ENCODE data around the gene NAA25.

NAA25 gene

DNA sequence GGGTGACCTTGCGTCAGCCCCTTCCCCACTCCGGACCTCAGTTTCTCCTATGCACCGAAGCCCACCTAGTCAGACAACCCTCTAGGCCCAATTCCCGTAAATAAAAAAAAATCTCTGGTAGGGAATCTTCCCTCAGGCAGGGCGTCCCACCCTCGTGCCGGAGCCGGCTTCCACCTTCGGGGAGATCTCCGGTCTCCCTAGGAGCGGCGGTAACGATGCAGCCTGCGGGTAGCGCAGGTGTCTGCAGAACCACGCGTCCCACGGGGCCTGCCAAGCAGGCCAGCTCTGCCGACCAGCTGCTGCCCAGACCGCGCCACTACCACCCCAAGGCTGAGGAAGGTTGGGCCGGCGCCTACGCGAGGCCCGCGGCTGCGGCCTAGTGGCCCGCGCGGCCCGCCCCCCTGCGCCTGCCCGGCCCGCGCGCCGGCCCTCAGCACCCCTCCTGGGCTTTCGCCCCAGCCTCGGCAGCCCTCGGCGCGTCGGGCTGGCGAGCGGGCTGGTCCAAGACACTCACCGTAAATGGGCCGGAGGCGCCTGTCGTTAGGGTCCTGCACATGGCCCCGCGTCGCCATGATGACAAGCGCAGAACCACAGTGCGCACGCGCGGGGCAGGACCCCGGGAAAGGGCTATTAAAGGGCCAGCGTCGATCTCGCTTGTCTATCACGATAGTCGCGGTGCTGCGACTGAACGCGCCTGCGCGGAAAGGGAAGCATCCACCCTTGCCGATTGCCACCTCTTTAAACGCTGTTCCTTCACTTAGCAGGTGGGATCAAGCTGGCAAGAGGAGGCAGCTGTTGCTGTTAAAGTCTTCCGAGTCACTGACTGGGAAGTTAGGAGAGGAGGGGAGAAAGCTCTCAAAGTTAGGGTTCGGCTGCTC is at the start of gene NAA25:
Gene NAA25 (minus strand): TSS at position 582 of the 878 bp plus-strand sequence. CDS start 10 bp downstream, at position 572.
- DNase-seq, result peak; percentile 91

DNA sequence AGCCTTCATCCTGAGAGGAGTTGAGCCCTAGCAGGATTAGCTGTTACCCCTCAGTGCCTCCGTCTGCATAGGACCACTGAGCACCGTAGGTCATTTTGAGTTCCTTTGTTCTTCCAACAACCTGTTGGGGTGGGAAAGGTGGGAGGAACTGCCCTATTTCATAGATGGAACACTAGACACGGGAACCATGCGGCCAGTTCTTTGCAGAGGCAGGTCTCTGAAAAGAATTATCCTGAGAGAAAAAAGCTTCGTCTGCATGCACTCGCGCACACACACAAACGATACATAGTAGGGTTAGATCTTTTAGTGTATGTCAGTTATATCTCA is 45.3 kb upstream of the NAA25 start:
- DNase-seq, result no peak

DNA sequence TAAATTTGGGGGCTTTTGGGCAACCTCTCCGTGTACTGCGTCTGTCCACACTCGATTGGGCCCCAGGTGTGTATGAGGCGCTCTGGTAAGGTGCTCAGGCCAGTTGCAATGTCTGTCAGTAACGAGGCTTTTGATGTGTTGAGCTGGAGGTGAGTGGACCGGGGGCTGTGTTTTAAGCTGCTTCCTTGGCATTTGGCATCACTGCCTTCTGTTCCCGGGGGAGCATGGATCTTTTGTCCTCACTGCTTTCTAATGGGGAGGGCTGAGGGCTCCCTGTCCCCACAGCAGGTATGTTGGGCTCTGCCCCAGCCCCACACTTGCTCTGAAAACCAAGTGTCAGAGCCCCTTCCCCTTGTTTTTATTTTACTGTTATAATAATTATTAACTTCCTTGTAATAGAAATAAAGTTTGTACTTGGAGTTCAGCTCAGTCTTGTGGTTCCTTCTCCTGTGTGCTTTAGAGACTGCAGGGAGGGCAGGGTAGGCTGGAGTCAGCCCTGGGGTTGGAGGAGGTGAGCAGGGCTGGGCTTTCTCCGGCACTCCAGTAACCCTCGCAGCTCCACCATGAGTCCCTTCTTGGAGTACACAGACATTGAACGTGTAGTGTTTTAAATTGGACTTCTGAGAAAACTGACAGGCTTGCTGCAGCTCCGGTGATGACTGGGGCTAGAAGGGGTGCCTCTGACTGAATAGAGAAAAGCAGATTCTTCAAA is 44.8 kb upstream of the NAA25 start:
- DNase-seq, result no peak

DNA sequence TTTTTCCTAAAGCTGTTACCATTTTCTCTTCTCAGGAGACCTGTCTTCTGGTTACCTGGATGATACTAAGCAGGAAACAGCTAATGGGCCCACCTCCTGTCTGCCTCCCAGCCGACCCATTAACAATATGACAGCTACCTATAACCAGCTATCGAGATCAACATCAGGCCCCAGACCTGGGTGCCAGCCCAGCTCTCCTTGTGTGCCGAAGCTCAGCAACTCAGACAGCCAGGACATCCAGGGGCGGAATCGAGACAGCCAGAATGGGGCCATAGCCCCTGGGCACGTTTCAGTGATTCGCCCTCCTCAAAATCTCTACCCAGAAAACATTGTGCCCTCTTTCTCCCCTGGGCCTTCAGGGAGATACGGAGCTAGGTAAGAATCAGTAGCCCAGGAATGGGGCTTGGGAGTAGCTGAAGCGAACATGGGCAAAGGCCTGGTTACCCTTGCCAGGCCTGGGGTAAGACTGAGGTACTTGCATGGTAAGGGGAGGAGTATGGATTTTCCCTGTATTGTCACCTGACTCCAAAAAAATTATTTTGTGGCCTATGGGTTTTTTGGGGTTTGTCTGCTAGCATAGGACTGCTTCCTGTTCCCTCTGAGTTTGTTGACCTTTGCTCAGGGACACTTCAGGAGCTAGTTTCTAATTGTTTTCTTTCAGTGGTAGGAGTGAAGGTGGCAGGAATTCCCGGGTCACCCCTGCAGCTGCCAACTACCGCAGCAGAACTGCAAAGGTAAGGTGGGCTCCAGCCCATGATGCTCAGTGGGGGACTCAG is 43.4 kb upstream of the NAA25 start:
- DNase-seq, result no peak

DNA sequence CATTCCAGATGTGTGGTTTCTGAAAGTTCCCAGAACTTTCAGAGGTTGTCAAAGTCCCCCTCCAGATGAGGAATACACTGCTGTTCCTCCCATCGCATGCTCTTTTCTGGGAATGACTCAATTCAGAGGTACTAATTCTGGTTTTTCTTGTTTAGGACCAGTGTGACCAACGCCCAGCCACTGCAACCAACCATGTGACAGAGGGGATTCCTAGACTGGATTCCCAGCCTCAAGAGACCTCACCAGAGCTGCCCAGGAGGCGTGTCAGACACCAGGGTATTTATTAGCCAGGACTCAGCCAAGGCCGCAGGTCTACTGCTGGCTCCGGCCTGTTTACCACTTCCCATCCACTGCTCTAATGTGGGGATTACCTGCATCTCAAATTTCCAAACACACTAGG is 41.0 kb upstream of the NAA25 start:
- DNase-seq, result no peak

DNA sequence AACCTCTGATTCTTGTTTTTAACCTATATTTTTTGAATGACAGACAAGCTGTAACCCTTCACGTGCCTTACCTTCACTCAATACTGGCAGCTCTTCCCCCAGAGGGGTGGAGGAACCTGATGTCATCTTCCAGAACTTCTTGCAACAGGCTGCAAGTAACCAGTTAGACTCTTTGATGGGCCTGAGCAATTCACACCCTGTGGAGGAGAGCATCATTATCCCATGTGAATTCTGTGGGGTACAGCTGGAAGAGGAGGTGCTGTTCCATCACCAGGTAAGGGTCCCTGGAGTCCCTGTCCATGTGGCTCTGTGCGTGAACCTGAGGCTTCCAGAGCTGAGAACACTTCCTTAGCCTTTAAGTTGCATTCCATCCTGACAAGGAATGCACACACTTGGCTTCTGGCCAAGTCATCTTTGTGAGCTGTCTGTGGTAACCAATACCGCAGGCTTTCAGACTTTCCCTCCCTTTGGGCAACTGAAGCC is 39.5 kb upstream of the NAA25 start:
- no peak for DNase-seq

DNA sequence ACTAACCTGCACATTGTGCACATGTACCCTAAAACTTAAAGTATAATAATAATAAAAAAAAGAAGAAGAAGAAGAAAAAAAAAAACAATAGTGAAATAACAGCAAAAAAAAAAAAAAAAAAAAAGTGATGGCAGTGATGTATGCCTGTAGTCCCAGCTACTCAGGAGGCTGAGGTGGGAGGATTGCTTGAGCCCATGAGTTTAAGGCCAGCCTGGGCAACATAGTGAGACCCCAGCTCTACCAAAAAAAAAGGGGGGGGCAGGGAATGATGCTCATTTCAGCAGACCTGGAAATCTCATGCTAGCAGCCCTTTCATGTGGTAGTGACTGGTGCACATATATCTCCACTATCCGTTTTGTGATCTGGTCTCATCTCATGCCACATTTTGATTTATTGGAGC is 37.5 kb upstream of the NAA25 start:
- DNase-seq, result no peak

DNA sequence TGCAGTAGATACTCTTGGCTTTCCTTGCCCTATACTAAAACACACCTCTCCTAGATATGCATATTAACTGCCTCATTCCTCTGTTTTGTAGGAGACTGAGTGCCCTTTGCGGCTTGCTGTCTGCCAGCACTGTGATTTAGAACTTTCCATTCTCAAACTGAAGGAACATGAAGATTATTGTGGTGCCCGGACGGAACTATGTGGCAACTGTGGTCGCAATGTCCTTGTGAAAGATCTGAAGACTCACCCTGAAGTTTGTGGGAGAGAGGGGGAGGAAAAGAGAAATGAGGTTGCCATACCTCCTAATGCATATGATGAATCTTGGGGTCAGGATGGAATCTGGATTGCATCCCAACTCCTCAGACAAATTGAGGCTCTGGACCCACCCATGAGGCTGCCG is 32.1 kb upstream of the NAA25 start:
- no peak for DNase-seq

DNA sequence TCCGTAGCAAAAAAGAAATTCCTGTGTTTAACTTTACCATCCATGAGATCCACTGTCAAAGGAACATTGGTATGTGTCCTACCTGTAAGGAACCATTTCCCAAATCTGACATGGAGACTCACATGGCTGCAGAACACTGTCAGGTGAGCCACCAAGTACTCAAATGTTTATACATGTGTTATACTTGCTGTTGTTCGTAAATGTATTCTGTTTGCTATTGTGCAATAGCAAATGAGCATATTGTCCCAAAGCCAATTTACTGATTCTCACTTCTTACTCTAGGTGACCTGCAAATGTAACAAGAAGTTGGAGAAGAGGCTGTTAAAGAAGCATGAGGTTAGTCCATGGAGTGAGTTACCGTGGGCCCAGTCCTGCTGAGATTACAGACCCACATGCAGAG is 26.1 kb upstream of the NAA25 start:
- no peak for DNase-seq

DNA sequence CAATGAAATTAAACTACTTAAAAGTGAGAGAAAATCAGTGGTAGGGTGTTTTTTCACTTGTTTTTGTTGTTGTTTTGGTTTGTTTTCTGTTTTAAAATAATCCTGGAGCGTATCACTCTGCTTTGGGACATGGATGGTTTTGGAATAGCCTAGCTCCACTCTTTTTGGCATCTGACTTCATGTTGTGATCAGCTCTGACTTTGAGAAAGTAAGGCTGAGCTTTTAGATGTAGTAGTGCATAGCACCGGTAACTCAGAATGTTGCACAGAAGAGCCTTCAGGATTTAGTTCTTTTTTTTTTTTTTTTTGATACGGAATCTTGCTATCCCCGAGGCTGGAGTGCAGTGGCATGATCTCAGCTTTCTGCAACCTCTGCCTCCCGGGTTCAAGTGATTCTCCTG is 24.8 kb upstream of the NAA25 start:
- no peak for DNase-seq

DNA sequence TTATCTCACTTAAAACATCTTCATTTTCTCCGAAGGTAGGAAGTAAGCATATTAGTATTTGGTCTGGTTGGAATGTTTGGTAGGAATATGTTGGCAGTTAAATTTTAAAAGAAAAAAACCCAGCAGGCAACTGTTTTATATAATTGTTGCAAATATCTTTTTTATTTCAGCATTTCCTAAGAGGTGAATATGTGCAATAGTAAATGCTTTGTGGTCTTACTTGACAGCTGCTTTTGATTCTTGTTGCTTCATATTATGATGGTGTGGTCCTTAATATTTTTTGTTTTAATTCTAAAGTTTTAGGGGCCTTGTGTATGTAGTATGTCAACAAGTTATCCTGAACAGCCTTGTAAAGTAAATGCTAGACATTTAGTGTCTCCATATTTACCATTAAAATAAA is 23.1 kb upstream of the NAA25 start:
- DNase-seq, result no peak

DNA sequence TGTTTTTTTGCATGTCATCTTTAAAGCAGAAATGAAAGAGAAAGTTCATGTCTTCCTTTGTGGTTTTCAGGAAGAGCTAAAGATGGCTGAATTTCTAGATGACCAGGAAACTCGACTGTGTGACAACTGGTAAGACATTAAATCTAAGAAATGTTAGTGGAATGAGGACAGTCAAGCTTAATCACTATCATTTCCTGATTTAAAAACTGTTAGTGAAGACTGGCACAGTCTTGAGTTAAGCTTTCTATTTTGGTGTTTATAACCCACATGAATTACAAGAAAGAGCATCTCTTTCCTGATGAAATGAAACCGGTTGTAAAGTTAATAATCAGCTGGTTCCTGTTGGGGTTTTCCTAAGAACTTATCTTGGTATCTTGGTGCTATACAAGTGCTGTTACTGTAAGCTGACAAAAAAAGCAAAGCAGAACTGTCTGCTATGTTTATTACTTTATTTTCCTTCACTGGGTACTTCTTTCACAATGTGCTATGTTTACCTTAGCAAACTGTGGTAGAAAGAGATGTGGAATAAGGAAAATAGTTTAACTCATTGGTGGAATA is 21.9 kb upstream of the NAA25 start:
- no peak for DNase-seq

DNA sequence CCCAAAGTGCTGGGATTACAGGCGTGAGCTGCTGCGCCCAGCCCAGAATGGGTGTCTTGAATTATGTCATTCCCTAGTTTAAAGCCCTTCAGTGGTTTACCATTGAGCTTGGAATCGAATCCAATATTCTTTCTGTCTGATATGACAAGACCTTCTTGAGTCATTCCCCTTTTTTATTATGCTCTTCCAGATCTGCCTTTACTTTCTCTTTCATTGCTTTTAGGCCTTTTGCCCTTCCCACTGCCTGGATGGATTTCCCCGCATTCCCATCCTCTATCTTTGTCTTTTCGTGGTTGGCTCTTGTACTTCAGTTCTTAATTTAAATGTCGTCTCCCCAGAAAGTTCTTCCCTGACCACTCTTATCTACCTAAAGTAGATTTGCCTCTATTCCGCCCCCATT is 18.3 kb upstream of the NAA25 start:
- DNase-seq, result no peak

DNA sequence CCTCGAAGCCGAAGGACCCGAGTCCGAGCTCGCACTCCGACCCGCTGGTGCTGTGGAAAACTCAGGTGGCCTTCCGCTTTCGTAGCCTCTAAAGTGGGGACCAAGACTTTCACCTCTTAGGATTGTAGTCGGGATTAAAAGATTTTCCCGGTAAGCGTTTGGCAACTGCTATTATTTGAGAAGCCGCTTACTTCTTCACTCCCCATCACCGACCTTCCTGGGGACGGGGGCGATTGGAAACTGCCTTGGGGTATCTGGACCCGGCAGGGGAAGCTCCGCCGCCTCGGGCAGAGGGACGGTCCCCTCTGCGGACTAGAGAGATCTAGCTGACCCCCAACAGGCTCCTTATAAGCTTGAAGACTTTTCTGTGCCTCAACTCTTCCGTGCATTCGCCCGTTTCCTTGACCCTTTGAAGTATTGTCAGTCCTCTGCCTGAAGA is 17.4 kb upstream of the NAA25 start:
- no peak for DNase-seq

DNA sequence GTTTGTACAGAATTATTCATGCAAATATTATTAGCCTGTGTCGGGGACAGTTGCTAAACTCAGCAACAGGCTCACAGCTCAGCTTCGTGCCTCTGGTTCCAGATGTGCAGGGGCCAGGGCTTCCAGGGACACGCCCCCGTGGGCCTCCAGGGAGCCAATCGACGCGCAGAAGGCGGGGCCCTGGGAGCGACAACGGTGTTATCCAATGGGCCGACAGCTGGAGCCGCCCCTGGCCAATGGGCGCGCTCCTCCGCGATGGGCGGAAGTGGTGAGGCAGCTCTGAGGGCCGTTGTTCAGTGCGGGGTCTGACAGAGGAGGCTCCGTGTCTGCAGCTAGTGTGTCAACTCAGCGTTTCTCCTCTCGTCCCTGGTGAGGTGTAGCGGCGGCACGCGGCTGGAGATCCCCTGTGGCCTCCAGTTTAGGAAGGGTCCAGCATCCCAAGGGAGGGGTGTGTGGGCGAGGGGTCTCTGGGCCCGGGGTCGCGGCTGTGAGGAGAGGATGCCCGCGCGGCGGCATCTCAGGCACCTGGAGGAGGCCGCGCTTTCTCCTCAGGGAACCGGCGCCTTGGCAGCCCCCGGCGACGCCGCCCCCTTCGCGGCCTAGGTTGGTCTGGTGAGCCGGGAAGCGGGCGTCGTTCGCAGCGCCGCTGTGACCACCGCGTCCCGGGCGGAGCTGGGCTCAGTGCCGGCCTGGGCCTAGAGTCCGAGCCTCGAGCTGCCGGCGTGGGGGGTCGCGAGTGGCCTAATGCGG is 16.8 kb upstream of the NAA25 start, which contains the start of gene TRAFD1:
Gene TRAFD1 (plus strand): TSS at position 311 of the 750 bp plus-strand sequence. CDS start 4,963 bp downstream, outside the sequence.
- peak; percentile 98 for DNase-seq

DNA sequence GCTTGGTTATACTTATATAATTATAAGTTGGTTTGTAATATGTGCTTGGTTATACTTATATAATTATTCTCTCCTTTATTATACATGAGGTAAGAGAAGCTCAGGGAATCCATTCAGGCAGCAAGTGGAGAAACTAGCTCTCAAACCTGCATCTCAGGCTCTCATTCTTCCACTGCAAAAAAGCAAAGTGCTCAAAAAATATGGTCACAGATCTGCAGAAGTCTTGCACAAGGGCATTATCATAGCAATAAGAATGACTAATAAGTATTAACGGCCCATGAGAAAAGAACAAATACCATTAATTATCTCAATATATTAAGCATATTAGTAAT is 16.3 kb upstream of the NAA25 start:
- DNase-seq, result no peak

DNA sequence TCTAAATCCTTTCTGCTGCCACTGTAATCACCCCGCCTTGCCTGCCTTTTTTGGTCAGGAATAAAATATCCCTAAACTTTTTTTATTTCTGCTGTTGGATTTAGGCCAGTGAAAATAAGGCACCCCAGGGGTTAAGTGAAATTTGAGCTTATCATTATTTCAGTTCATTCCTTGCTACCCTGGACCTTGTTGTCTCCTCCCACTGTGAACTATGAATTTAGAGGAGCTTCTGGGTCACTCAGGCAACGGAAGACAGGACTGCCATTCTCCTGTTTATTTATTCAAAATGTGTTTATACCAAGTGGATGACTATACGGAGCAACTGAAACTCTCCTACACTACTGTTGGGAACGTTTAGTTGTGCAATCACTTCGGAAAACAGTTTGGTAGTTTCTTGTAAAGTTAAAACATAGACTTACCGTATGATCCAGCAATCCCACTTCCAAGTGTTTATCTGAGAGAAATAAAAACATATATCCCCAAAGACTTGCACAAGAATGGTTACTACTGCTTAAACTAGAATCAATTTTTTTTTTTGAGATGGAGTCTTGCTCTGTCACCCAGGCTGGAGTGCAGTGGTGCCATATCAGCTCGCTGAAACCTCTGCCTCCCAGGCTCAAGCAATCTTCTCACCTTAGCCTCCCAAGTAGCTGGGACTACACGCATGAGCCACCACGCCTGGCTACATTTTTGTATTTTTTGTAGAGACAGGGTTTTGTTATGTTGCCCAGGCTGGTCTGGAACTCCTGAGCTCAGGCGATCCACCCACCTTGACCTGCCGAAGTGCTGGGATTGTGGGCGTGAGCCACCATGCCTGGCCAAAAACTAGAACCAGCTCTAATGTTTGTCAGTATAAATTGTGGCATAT is 14.5 kb upstream of the NAA25 start:
- no peak for DNase-seq

DNA sequence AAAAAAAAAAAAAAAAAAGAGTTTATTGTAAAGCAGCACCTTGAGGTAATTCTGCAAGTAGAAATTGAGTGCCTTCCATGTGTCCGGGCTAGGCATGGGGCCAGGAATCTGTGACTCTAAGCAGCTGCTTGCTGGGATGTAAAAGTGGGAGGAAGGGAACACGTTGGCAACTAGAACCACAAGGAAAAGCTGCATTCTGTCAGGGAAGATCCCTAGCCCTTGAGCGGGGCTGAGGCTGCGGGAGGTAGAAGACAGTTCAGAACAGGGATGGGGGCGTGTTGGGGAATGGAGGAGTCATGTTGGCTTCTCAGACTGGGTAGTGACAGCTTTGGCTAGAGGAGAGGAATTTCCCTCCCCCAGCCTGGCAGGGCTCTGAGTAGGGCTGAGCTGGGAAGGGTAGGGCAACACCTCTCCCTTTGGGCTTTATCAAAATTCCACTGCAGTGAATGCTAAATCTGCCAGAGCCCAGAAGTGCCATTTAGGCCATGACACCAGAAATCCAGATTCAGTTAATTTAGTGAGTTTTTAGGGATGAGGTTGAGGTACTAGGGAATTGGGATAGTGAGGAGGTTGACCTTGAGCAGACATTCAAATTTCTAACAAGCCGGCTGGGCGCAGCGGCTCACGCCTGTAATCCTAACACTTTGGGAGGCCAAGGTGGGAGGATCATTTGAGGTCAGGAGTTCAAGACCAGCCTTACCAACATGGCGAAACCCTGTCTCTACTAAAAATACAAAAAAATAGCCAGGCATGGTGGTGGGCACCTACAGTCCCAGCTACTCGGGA is 13.4 kb upstream of the NAA25 start:
- no peak for DNase-seq

DNA sequence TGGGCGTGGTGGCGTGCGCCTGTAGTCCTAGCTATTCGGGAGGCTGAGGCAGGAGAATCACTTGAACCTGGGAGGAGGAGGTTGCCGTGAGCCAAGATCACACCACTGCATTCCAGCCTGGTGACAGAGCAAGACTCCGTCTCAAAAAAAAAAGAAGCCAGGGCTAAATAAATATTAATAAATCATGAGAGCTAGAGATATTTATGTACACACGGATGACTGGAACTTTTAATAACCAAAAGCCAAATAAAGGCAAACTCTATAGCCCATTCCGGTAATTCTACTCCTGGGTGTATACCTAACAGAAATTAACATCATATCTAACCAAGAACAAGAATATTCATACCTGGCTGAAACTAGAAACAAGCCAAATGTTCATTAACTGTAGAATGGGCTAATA is 9.1 kb upstream of the NAA25 start:
- DNase-seq, result no peak

DNA sequence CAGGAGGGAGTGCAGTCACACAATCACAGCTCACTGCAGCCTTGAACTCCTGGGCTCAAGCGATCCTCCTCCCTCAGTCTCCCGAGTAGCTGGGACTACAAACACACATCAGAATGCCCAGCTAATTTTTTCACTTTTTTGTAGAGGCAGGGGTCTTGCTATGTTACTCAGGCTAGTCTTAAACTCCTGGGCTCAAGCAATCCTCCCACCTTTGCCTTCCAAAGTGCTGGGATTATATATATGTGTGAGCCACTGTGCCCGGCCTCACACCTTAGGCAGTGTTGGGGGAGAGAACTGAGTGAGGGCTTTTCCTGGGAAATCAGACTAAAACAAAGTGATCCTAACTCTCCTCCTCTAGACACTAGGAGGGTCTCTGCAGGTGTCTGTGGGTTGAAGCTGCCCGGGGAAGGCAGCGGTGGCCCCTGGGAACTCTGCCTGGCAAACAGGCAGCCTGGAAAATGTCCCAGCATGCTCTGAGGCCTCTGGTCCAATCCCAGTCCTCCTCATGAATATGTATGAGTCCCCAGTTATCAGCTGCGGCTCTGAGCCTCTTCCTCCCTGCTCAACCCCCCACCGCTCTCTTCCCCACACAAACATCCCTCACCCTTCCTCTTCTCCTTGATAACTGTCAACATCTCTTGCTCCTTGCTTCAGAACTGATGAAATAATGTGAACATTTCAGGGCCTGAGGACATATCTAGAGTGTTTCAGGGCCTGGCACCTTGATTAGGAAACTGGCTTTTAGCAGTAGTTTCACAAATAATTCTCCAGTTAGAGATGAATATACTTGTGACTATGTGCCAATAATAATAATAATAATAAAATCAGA is 7.9 kb upstream of the NAA25 start:
- no peak for DNase-seq
